GM12878 (cell line): ENCODE data around the gene ACTN3. TPM values are rescaled to one million over a fixed set of nuclear protein-coding genes. Genes with fewer than 3 reads are reported as not detected.

Experiments used
- CBX3 ChIP-seq: fragments of 200-600 bp; sonication (generic); IDR thresholded peaks from 2 replicates; pipeline ENCODE4 v1.6.1; 2016; ENCODE audit warnings: low read depth, borderline replicate concordance
- CHD1 ChIP-seq: IDR thresholded peaks from 2 replicates; pipeline ENCODE4 v1.6.1; 2012; ENCODE audit warnings: low read depth, low read length, improper control_type of control experiment
- E4F1 ChIP-seq: fragments of 450-650 bp; IDR thresholded peaks from 2 replicates; pipeline ENCODE4 v1.6.1; 2018; ENCODE audit warnings: borderline replicate concordance, mild to moderate bottlenecking; ENCODE audit not compliant: partially characterized antibody
- FOS ChIP-seq: IDR thresholded peaks from 3 replicates; pipeline ENCODE4 v1.6.1; 2011; ENCODE audit warnings: borderline replicate concordance; ENCODE audit not compliant: insufficient read length; ENCODE audit errors: extremely low read depth
- MLLT1 ChIP-seq: fragments of 450-650 bp; IDR thresholded peaks from 2 replicates; pipeline ENCODE4 v1.6.1; 2016; ENCODE audit warnings: mild to moderate bottlenecking
- POU2F2 ChIP-seq: IDR thresholded peaks from 3 replicates; pipeline ENCODE4 v1.6.1; 2011; ENCODE audit warnings: low read depth, mild to moderate bottlenecking, low read length, borderline replicate concordance
- ZNF274 ChIP-seq: IDR thresholded peaks from one replicate; pipeline ENCODE4 v1.8.0; 2011; ENCODE audit not compliant: insufficient read length, insufficient read depth
- ZNF384 ChIP-seq: IDR thresholded peaks from 2 replicates; pipeline ENCODE4 v1.6.1; 2012; ENCODE audit warnings: low read depth, mild to moderate bottlenecking, low read length, improper control_type of control experiment, borderline replicate concordance
- ZNF687 ChIP-seq: fragments of 450-650 bp; IDR thresholded peaks from 2 replicates; pipeline ENCODE4 v1.6.1; 2017; ENCODE audit warnings: mild to moderate bottlenecking, moderate library complexity
- polyA plus RNA-seq, 11 experiments: library from polyadenylated mRNA; depleted of rRNA in 4 of 11; unstranded in 6 of 11; stranded (reverse) in 5 of 11; fragments of >200 nt; fragmentation: Nextera tagmentation in 4 of 11; fragmentation: Illumina TruSeq in 1 of 11; extraction: Ambion mirVana in 4 of 11; extraction: Trizol in 1 of 11; gene quantifications; 1 replicate in 1 of 11; 2 replicates in 10 of 11; pipeline versions ENCODE4 v1.2.1 to v1.2.3, GENCODE V29; 2011 to 2016; ENCODE audit warnings: inconsistent platforms in 2 of 11, missing spikeins in 2 of 11, low read depth in 1 of 11
- total RNA-seq, 4 experiments: library from RNA; depleted of rRNA in 3 of 4; stranded (reverse); fragments of >200 nt in 3 of 4; fragmentation: Illumina TruSeq in 1 of 4; extraction: Trizol in 1 of 4; gene quantifications; 2 replicates each; pipeline versions ENCODE4 v1.2.1 to v1.2.3, GENCODE V29; 2013 to 2021
- TF ChIP-seq, protein P1 (sequence below): fragments of 450-650 bp; IDR thresholded peaks from 2 replicates; pipeline ENCODE4 v1.6.1; 2017; ENCODE audit warnings: low read depth, mild to moderate bottlenecking, moderate library complexity

The ACTN3 gene
- total and polyA plus RNA-seq, 10 of the 15 experiments (the other 5 are each of a cell fraction or from before 2014, with no cell fraction given), result 0.06 to 0.67 (median 0.17) TPM; not detected in 3

DNA sequence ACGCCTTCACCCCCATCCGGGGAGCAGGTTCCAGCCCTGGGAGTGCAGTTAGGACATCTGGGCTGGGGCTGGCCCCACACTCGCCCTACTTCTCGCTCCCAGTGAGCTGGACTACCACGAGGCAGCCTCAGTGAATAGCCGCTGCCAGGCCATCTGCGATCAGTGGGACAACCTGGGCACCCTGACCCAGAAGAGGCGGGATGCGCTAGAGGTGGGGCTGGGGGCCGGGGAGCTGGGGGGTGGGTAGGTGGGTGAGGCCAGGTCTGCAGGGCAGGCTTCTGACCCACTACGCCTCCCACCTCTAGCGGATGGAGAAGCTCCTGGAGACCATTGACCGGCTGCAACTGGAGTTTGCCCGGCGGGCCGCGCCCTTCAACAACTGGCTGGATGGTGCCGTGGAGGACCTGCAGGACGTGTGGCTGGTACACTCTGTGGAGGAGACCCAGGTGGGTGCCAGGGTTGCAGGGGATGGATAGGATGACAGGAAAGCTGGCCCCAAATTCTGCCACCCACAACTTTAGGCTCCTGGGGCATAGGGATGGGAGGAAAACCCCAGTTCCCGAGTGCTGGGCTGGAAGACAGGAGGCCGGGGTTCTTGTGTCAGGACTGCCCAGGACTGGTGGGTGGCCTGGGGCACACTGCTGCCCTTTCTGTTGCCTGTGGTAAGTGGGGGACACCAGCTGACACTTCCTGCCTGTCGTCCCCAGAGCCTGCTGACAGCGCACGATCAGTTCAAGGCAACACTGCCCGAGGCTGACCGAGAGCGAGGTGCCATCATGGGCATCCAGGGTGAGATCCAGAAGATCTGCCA, 13.4 kb downstream of the ACTN3 start (continued):
- TF ChIP-seq ZNF687, result no peak
- no peak for TF ChIP-seq FOS
- TF ChIP-seq, protein P1, sequence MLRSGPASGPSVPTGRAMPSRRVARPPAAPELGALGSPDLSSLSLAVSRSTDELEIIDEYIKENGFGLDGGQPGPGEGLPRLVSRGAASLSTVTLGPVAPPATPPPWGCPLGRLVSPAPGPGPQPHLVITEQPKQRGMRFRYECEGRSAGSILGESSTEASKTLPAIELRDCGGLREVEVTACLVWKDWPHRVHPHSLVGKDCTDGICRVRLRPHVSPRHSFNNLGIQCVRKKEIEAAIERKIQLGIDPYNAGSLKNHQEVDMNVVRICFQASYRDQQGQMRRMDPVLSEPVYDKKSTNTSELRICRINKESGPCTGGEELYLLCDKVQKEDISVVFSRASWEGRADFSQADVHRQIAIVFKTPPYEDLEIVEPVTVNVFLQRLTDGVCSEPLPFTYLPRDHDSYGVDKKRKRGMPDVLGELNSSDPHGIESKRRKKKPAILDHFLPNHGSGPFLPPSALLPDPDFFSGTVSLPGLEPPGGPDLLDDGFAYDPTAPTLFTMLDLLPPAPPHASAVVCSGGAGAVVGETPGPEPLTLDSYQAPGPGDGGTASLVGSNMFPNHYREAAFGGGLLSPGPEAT, result no peak
- no peak for TF ChIP-seq POU2F2
- TF ChIP-seq ZNF274, result no peak
- no peak for TF ChIP-seq MLLT1
- no peak for TF ChIP-seq CHD1
- no peak for TF ChIP-seq CBX3
- TF ChIP-seq ZNF384, result no peak
- TF ChIP-seq E4F1, result no peak
